ENCODE measurements around the gene MCM7. TPM values are rescaled to one million over a fixed set of nuclear protein-coding genes. Genes with fewer than 3 reads are reported as not detected.

Gene MCM7
- total RNA-seq, 2 donors from 2014 or later = 219 to 242 TPM

DNA sequence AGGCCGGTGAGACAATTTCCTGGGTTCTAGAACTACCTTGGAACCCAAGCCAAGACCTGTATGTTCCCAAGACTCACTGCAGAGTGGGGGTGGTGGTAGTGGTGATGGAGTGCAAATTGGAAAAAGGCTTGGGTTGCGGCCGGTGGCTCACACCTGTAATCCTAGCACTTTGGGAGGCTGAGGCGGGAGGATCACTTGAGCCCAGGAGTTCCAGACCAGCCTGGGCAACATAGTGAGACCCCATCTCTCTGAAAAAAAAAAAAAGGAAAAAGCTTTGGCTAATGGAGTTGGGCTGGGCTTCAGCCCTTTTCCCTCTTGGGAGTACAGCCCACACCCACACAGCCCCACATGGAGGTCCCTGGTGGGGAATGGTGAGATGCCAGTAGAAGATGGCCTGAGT, 4.3 kb upstream of the MCM7 start:
- H3K9me3 Mint-ChIP-seq = no peaks in the 10 kb centered on the region
- no peak overlapping the region for H3K27ac Mint-ChIP-seq
- H3K36me3 Mint-ChIP-seq (ENCODE audit: low read depth) = peaks cover 60% of the 10 kb centered on the region

DNA sequence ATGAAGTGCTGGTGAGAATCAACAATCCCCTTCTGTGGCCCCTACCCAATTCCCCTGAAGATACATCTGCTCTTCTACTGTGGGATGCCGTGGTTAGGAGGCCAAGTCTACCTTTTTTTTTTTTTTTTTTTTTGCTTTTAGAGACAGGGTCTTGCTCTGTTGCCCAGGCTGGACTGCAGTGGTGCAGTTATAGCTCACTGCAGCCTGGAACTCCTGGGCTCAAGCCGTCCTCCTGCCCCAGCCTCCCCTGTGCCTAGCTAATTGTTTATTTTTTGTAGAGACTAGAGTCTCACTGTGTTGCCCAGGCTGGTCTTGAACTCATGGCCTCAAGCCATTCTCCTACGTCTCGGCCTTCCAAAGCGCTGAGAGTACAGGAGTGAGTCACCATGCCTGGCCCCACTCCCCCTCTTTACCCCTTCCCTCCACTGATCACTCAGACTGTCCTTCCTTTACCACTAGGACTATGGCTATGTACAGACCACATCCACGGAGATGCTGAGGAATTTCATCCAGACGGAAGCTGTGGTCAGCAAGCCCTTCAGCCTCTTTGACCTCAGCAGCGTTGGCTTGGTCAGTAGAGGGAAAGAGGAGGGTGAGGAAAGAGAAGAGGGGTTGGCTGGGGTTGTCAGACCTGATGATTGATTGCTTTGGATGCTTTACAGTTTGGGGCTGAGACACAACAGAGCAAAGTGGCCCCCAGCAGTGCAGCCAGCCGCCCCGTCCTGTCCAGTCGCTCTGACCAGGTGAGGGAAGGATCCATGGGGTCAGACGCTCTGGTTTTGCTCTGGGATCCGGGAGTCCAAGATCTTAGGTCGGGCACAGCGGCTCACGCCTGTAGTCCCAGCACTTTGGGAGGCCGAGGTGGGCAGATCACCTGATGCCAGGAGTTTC, 2.0 kb upstream of the MCM7 start:
- WGBS, 2 experiments (ENCODE audit: insufficient coverage in 1 of 2, insufficient read length in 1 of 2) = 74 to 90% methylated on average over 10 to 17 of the region's 17 CpGs
- TF ChIP-seq, protein P1, sequence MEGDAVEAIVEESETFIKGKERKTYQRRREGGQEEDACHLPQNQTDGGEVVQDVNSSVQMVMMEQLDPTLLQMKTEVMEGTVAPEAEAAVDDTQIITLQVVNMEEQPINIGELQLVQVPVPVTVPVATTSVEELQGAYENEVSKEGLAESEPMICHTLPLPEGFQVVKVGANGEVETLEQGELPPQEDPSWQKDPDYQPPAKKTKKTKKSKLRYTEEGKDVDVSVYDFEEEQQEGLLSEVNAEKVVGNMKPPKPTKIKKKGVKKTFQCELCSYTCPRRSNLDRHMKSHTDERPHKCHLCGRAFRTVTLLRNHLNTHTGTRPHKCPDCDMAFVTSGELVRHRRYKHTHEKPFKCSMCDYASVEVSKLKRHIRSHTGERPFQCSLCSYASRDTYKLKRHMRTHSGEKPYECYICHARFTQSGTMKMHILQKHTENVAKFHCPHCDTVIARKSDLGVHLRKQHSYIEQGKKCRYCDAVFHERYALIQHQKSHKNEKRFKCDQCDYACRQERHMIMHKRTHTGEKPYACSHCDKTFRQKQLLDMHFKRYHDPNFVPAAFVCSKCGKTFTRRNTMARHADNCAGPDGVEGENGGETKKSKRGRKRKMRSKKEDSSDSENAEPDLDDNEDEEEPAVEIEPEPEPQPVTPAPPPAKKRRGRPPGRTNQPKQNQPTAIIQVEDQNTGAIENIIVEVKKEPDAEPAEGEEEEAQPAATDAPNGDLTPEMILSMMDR (conservative IDR thresholded peaks at IDR 0.05) = no peak
- peak overlapping the region; percentile 100 for H3K9ac ChIP-seq (ENCODE audit: extremely low read depth, low read length, poor library complexity, severe bottlenecking)
- no peaks in the 10 kb centered on the region for H3K27me3 Mint-ChIP-seq (ENCODE audit: insufficient read depth)
- H3K4me1 Mint-ChIP-seq = peaks cover 17% of the 10 kb centered on the region
- no peaks in the 10 kb centered on the region for H3K9me3 Mint-ChIP-seq
- peaks cover 44% of the 10 kb centered on the region for H3K36me3 ChIP-seq (ENCODE audit: control insufficient read depth, insufficient read depth, low read length)
- H3K36me3 Mint-ChIP-seq (ENCODE audit: low read depth) = peaks cover 59% of the 10 kb centered on the region
- no peak overlapping the region for H3K27ac ChIP-seq (ENCODE audit: low read depth, low read length)
- no peak for DNase-seq
- H3K27me3 ChIP-seq (ENCODE audit: control insufficient read depth, insufficient read depth, low read length, poor library complexity, severe bottlenecking) = no peaks in the 10 kb centered on the region
- peak overlapping the region; percentile 97 for H3K27ac Mint-ChIP-seq
- H3K4me1 ChIP-seq (ENCODE audit: control insufficient read depth, insufficient read depth, low read length) = peaks cover 6% of the 10 kb centered on the region
- peak overlapping the region; percentile 89 for H3K4me3 Mint-ChIP-seq
- H3K4me3 ChIP-seq (ENCODE audit: low read length) = peak overlapping the region; percentile 92
- H3K9me3 ChIP-seq (ENCODE audit: control insufficient read depth, low read length) = no peaks in the 10 kb centered on the region

More for the DNA sequence above, 4.3 kb upstream of the MCM7 start:
- no peaks in the 10 kb centered on the region for H3K4me1 ChIP-seq (ENCODE audit: control insufficient read depth, insufficient read depth, low read length)
- Mint-ChIP-seq H3K4me3 (no peak overlapping the region), H3K4me1 (no peaks in the 10 kb centered on the region), H3K27me3 (ENCODE audit: insufficient read depth) (no peaks in the 10 kb centered on the region)
- no peak overlapping the region for H3K27ac ChIP-seq (ENCODE audit: low read depth, low read length)
- WGBS, 2 experiments (ENCODE audit: insufficient coverage in 1 of 2, insufficient read length in 1 of 2) = 90 to 100% methylated on average over 1 to 4 of the region's 4 CpGs
- no peaks in the 10 kb centered on the region for H3K27me3 ChIP-seq (ENCODE audit: control insufficient read depth, insufficient read depth, low read length, poor library complexity, severe bottlenecking)
- TF ChIP-seq, protein P1 (conservative IDR thresholded peaks at IDR 0.05) = no peak
- no peak for DNase-seq
- no peak overlapping the region for H3K4me3 ChIP-seq (ENCODE audit: low read length)
- no peak overlapping the region for H3K9ac ChIP-seq (ENCODE audit: extremely low read depth, low read length, poor library complexity, severe bottlenecking)
- H3K9me3 ChIP-seq (ENCODE audit: control insufficient read depth, low read length) = no peaks in the 10 kb centered on the region
- H3K36me3 ChIP-seq (ENCODE audit: control insufficient read depth, insufficient read depth, low read length) = peaks cover 43% of the 10 kb centered on the region

DNA sequence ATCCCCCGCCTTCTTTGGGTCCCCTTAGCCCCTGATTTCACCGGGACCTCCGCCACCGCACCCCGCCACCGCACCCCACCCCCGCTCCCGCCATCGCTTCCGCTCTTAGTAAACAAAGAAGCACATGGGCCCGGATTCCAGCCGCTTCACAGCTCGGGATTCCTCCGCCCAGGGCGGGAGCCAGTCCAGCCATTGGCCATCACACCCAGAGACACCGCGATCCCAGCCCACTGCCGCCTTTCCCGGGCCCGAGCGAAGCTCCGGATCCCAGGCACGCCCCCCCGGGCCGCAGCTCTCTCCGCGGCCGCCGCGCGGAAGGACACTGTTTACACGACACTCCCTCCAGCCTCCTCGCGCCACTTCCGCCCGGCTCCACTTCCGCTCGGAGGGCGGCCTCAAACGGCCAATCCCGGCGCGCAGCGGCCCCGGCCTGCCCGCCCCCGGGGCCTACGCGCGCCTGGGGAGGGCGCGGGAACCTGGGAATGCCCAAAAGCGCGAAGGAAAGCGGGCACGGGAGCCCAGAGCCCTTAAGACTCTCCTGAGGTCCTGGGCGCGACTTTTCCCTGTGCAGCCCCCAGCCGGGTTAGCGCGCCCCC, 679 bp downstream of the MCM7 start:
- TF ChIP-seq, protein P1 (conservative IDR thresholded peaks at IDR 0.05) = no peak
- 0% methylated on average over 10 to 61 of the region's 61 CpGs for WGBS, 2 experiments (ENCODE audit: insufficient coverage in 1 of 2, insufficient read length in 1 of 2)
- Histone ChIP-seq H3K4me3 (ENCODE audit: low read length) (peak overlapping the region; percentile 92), H3K27me3 (ENCODE audit: control insufficient read depth, insufficient read depth, low read length, poor library complexity, severe bottlenecking) (no peaks in the 10 kb centered on the region), H3K4me1 (ENCODE audit: control insufficient read depth, insufficient read depth, low read length) (peaks cover 6% of the 10 kb centered on the region), H3K27ac (ENCODE audit: low read depth, low read length) (peak overlapping the region; percentile 99), H3K9me3 (ENCODE audit: control insufficient read depth, low read length) (no peaks in the 10 kb centered on the region), H3K9ac (ENCODE audit: extremely low read depth, low read length, poor library complexity, severe bottlenecking) (peak overlapping the region; percentile 100), H3K36me3 (ENCODE audit: control insufficient read depth, insufficient read depth, low read length) (peaks cover 54% of the 10 kb centered on the region)
- Mint-ChIP-seq H3K36me3 (ENCODE audit: low read depth) (peaks cover 69% of the 10 kb centered on the region), H3K27me3 (ENCODE audit: insufficient read depth) (no peaks in the 10 kb centered on the region), H3K4me1 (peaks cover 17% of the 10 kb centered on the region), H3K27ac (peak overlapping the region; percentile 97), H3K4me3 (peak overlapping the region; percentile 89), H3K9me3 (no peaks in the 10 kb centered on the region)
- peak; percentile 95 for DNase-seq
